A204.1 (cell line): Measurements from ENCODE around the gene KCNMA1.

Experiments
- FAIRE-seq: peaks from 2 replicates; lab custom pipeline; 2012; peaks lifted over from hg19 to GRCh38; lab: Jason Lieb, UNC

Gene KCNMA1

GRCh38 chr10:77505431-77506334, 131.9 kb downstream of the KCNMA1 start:
- no peak for FAIRE-seq

- no peak for FAIRE-seq
Observed at GRCh38 chr10:77504873-77505257, 132.7 kb downstream of the KCNMA1 start.

- no peak for FAIRE-seq
Observed at GRCh38 chr10:77504196-77504872, 133.3 kb downstream of the KCNMA1 start.

GRCh38 chr10:77501846-77502261, 135.8 kb downstream of the KCNMA1 start:
- FAIRE-seq: no peak

GRCh38 chr10:77501152-77501845, 136.3 kb downstream of the KCNMA1 start:
- FAIRE-seq: no peak

- no peak for FAIRE-seq
Observed at GRCh38 chr10:77500754-77501151, 136.9 kb downstream of the KCNMA1 start.

GRCh38 chr10:77498829-77499228, 138.8 kb downstream of the KCNMA1 start:
- no peak for FAIRE-seq

- no peak for FAIRE-seq
Observed at GRCh38 chr10:77498210-77498609, 139.4 kb downstream of the KCNMA1 start.

GRCh38 chr10:77497748-77498147, 139.9 kb downstream of the KCNMA1 start:
- no peak for FAIRE-seq

GRCh38 chr10:77496941-77497420, 140.6 kb downstream of the KCNMA1 start:
- FAIRE-seq: no peak

- no peak for FAIRE-seq
Observed at GRCh38 chr10:77494756-77495541, 142.7 kb downstream of the KCNMA1 start.

- no peak for FAIRE-seq
Observed at GRCh38 chr10:77494327-77494726, 143.3 kb downstream of the KCNMA1 start.

- no peak for FAIRE-seq
Observed at GRCh38 chr10:77493851-77494261, 143.8 kb downstream of the KCNMA1 start.

- FAIRE-seq: no peak
Observed at GRCh38 chr10:77493239-77493806, 144.3 kb downstream of the KCNMA1 start.

GRCh38 chr10:77492368-77492994, 145.1 kb downstream of the KCNMA1 start:
- FAIRE-seq: no peak

- FAIRE-seq: no peak
Observed at GRCh38 chr10:77490534-77491314, 146.9 kb downstream of the KCNMA1 start.

- FAIRE-seq: no peak
Observed at GRCh38 chr10:77486517-77486916, 151.1 kb downstream of the KCNMA1 start.

GRCh38 chr10:77485847-77486246, 151.8 kb downstream of the KCNMA1 start:
- no peak for FAIRE-seq

- no peak for FAIRE-seq
Observed at GRCh38 chr10:77482072-77482471, 155.5 kb downstream of the KCNMA1 start.

GRCh38 chr10:77479586-77479985, 158.0 kb downstream of the KCNMA1 start:
- FAIRE-seq: no peak
